ENCODE measurements around the gene OR5K1.

OR5K1 gene

GRCh38 chr3:98462901-98463300 is at the start of gene OR5K1:
OR5K1 (plus strand) TSS chr3:98463201; CDS start chr3:98469577, 6,376 bp downstream.
- Histone ChIP-seq H3K27ac (ENCODE audit: low read depth, low read length) (no peak within 1 kb of the TSS), H3K4me1 (ENCODE audit: control insufficient read depth, insufficient read depth, low read length) (no peaks in the 10 kb centered on the region), H3K9ac (ENCODE audit: low read length) (no peak within 1 kb of the TSS), H3K36me3 (ENCODE audit: control insufficient read depth, insufficient read depth, low read length) (no peaks in the 10 kb centered on the region), H3K9me3 (ENCODE audit: control insufficient read depth, insufficient read depth, low read depth, low read length) (no peaks in the 10 kb centered on the region; the same call in 1 of the 2 replicates), H3K4me3 (ENCODE audit: low read depth, low read length) (no peak within 1 kb of the TSS), H3K27me3 (ENCODE audit: control insufficient read depth, insufficient read depth, low read length) (no peaks in the 10 kb centered on the region)

DNA sequence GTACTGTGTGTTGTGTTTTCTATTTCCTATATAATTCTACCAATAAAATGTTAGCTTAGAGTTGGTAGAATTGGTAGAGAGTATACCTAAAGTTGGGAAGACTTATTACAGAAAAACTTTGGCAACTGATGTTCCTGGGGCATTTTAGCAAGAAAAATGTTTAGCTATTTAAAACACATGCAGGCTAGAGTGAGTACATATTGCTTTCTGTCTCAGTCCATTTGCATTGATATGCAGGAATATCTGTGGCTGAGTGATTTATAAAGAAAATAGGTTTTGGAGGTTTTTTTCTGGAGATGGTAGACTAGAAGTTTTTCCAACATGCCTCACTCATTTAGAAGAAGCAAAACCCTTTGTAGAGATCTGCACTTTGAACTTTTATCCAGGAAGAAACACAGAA is 30.4 kb upstream of the OR5K1 start:
- Histone ChIP-seq H3K27me3 (ENCODE audit: control insufficient read depth, insufficient read depth, low read length) (no peaks in the 10 kb centered on the region), H3K9ac (ENCODE audit: low read length) (no peak overlapping the region), H3K9me3 (ENCODE audit: control insufficient read depth, insufficient read depth, low read depth, low read length) (peaks cover 20% of the 10 kb centered on the region), H3K4me1 (ENCODE audit: control insufficient read depth, insufficient read depth, low read length) (no peaks in the 10 kb centered on the region), H3K27ac (ENCODE audit: low read depth, low read length) (no peak overlapping the region), H3K36me3 (ENCODE audit: control insufficient read depth, insufficient read depth, low read length) (no peaks in the 10 kb centered on the region), H3K4me3 (ENCODE audit: low read depth, low read length) (no peak overlapping the region)

DNA sequence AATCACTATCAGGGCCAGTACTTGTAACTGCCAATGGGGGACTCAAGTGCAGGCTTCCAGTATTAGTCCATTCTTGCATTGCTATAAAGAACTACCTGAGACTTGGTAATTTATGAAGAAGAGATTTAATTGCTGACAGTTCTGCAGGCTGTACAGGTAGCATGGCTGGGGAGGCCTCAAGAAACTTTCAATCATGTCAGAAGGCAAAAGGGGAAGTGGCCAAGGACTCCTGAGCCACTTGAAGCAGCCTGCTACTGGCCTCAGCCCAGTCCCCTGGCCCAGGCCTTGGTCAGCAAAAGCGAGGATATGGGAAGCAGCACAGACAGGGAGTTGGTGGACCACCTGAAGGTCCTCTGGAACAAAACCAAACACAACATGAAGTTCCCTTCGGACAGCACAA is 29.2 kb upstream of the OR5K1 start:
- no peaks in the 10 kb centered on the region for H3K36me3 ChIP-seq (ENCODE audit: control insufficient read depth, insufficient read depth, low read length)
- peaks cover 16% of the 10 kb centered on the region for H3K9me3 ChIP-seq (ENCODE audit: control insufficient read depth, insufficient read depth, low read depth, low read length)
- no peak overlapping the region for H3K4me3 ChIP-seq (ENCODE audit: low read depth, low read length)
- H3K4me1 ChIP-seq (ENCODE audit: control insufficient read depth, insufficient read depth, low read length), result no peaks in the 10 kb centered on the region
- H3K27me3 ChIP-seq (ENCODE audit: control insufficient read depth, insufficient read depth, low read length), result no peaks in the 10 kb centered on the region
- H3K27ac ChIP-seq (ENCODE audit: low read depth, low read length), result no peak overlapping the region
- H3K9ac ChIP-seq (ENCODE audit: low read length), result no peak overlapping the region

DNA sequence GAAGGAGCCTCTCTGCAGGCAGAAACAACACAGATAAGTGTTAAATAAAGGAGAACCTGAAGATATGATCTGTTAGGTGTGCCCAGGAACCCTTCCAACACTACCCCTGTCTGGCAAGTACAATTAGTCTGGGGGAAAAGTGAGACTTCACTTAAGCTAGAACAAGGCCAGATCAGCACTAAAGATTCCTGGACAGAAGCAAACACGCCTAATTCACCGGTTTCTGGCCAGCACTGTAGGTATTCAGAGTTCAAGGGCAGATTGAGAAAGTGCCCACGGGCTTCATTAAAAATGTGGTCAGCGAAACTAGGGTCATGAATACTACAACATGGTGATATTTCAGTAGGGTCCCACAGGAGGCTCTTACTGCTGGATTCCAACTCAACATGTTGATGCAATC is 28.6 kb upstream of the OR5K1 start:
- Histone ChIP-seq H3K27ac (ENCODE audit: low read depth, low read length) (no peak overlapping the region), H3K4me3 (ENCODE audit: low read depth, low read length) (no peak overlapping the region), H3K27me3 (ENCODE audit: control insufficient read depth, insufficient read depth, low read length) (no peaks in the 10 kb centered on the region), H3K9me3 (ENCODE audit: control insufficient read depth, insufficient read depth, low read depth, low read length) (peaks cover 9% of the 10 kb centered on the region), H3K9ac (ENCODE audit: low read length) (no peak overlapping the region), H3K4me1 (ENCODE audit: control insufficient read depth, insufficient read depth, low read length) (no peaks in the 10 kb centered on the region), H3K36me3 (ENCODE audit: control insufficient read depth, insufficient read depth, low read length) (no peaks in the 10 kb centered on the region)

DNA sequence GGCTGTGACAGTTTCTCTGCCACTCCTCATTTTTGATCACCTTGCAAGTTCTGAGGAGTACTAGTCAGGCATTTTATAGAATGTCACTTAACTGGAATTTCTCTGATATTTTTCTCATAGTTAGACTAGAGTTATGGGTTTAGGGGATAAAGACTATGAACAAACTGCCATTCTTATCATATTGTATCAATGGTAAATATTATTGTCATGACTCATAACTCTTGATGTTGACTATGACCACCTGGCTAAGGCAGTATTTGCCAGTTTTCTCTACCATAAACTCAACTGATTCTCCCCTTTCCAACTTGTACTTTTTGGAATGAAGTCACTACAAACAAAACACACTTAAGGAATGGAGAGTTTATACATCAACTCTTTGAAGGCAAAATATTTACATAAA is 22.7 kb upstream of the OR5K1 start:
- H3K9me3 ChIP-seq (ENCODE audit: control insufficient read depth, insufficient read depth, low read depth, low read length), result no peaks in the 10 kb centered on the region
- H3K36me3 ChIP-seq (ENCODE audit: control insufficient read depth, insufficient read depth, low read length), result no peaks in the 10 kb centered on the region
- no peaks in the 10 kb centered on the region for H3K4me1 ChIP-seq (ENCODE audit: control insufficient read depth, insufficient read depth, low read length)
- no peak overlapping the region for H3K27ac ChIP-seq (ENCODE audit: low read depth, low read length)
- no peak overlapping the region for H3K9ac ChIP-seq (ENCODE audit: low read length)
- no peak overlapping the region for H3K4me3 ChIP-seq (ENCODE audit: low read depth, low read length)
- H3K27me3 ChIP-seq (ENCODE audit: control insufficient read depth, insufficient read depth, low read length), result no peaks in the 10 kb centered on the region

DNA sequence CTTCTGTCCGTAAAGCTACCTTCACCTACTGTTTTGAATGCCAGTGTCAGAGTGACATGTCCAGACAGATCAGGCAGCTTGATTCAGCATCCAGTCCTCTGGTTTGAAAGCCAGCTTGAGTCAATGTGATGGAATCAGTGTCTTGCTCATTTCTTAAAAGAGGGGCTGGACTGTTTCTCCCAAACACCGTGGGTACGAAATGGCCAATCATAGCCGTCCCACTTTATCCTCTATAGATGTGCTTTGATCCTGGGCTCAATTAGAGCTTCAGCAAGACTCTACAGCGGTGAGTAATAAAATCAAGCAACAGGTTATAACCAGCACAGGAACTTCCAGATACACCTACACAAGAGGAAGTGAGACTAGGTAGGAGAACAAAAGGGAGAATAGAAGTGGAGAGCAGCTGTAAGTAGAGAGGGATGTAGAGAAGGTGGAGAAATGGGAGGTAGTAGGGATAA is 17.0 kb upstream of the OR5K1 start:
- Histone ChIP-seq H3K36me3 (ENCODE audit: control insufficient read depth, insufficient read depth, low read length) (no peaks in the 10 kb centered on the region), H3K9ac (ENCODE audit: low read length) (no peak overlapping the region), H3K27ac (ENCODE audit: low read depth, low read length) (no peak overlapping the region), H3K9me3 (ENCODE audit: control insufficient read depth, insufficient read depth, low read depth, low read length) (no peaks in the 10 kb centered on the region), H3K4me3 (ENCODE audit: low read depth, low read length) (no peak overlapping the region), H3K27me3 (ENCODE audit: control insufficient read depth, insufficient read depth, low read length) (no peaks in the 10 kb centered on the region), H3K4me1 (ENCODE audit: control insufficient read depth, insufficient read depth, low read length) (peaks cover 3% of the 10 kb centered on the region; the same call in 1 of the 2 replicates)

- H3K4me1 ChIP-seq (ENCODE audit: control insufficient read depth, insufficient read depth, low read length), result peaks cover 3% of the 10 kb centered on the region; the same call in 1 of the 2 replicates
Measured at GRCh38 chr3:98449606-98450193, 13.3 kb upstream of the OR5K1 start.

GRCh38 chr3:98450372-98450771 is 12.6 kb upstream of the OR5K1 start:
- Histone ChIP-seq H3K36me3 (ENCODE audit: control insufficient read depth, insufficient read depth, low read length) (no peaks in the 10 kb centered on the region), H3K4me1 (ENCODE audit: control insufficient read depth, insufficient read depth, low read length) (peaks cover 3% of the 10 kb centered on the region; the same call in 1 of the 2 replicates), H3K9me3 (ENCODE audit: control insufficient read depth, insufficient read depth, low read depth, low read length) (no peaks in the 10 kb centered on the region), H3K9ac (ENCODE audit: low read length) (no peak overlapping the region), H3K4me3 (ENCODE audit: low read depth, low read length) (no peak overlapping the region), H3K27me3 (ENCODE audit: control insufficient read depth, insufficient read depth, low read length) (no peaks in the 10 kb centered on the region), H3K27ac (ENCODE audit: low read depth, low read length) (no peak overlapping the region)

More at GRCh38 chr3:98449606-98450193, 13.3 kb upstream of the OR5K1 start:
- H3K9ac ChIP-seq (ENCODE audit: low read length), result no peak overlapping the region
- no peaks in the 10 kb centered on the region for H3K36me3 ChIP-seq (ENCODE audit: control insufficient read depth, insufficient read depth, low read length)
- no peaks in the 10 kb centered on the region for H3K9me3 ChIP-seq (ENCODE audit: control insufficient read depth, insufficient read depth, low read depth, low read length)
- H3K27ac ChIP-seq (ENCODE audit: low read depth, low read length), result no peak overlapping the region
- H3K27me3 ChIP-seq (ENCODE audit: control insufficient read depth, insufficient read depth, low read length), result no peaks in the 10 kb centered on the region
- no peak overlapping the region for H3K4me3 ChIP-seq (ENCODE audit: low read depth, low read length)

- Histone ChIP-seq H3K27ac (ENCODE audit: low read depth, low read length) (no peak overlapping the region), H3K4me1 (ENCODE audit: control insufficient read depth, insufficient read depth, low read length) (no peaks in the 10 kb centered on the region), H3K27me3 (ENCODE audit: control insufficient read depth, insufficient read depth, low read length) (no peaks in the 10 kb centered on the region), H3K4me3 (ENCODE audit: low read depth, low read length) (no peak overlapping the region), H3K9ac (ENCODE audit: low read length) (no peak overlapping the region), H3K36me3 (ENCODE audit: control insufficient read depth, insufficient read depth, low read length) (no peaks in the 10 kb centered on the region), H3K9me3 (ENCODE audit: control insufficient read depth, insufficient read depth, low read depth, low read length) (no peaks in the 10 kb centered on the region; the same call in 1 of the 2 replicates)
Measured at GRCh38 chr3:98453827-98454226, 9.2 kb upstream of the OR5K1 start.

DNA sequence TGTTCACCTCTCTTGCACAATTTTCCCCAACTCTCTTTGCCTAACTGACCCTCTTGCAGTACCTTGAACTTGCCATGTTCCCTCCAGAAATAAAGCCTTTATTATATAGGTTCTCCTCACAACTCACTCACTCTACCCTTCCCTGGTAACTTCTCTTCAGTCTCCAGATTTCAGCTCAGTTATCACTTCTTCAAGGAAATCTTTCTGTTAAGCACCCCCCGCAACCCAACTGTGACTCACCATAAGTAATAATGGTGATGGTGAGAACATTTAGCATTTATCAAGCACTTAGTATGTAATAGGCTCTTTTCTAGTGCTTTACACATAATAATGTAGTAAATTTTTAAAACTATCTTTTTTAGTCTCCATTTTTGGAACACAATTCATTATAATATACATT is 8.1 kb upstream of the OR5K1 start:
- Histone ChIP-seq H3K4me3 (ENCODE audit: low read depth, low read length) (no peak overlapping the region), H3K36me3 (ENCODE audit: control insufficient read depth, insufficient read depth, low read length) (no peaks in the 10 kb centered on the region), H3K27ac (ENCODE audit: low read depth, low read length) (no peak overlapping the region), H3K9ac (ENCODE audit: low read length) (no peak overlapping the region), H3K9me3 (ENCODE audit: control insufficient read depth, insufficient read depth, low read depth, low read length) (no peaks in the 10 kb centered on the region; the same call in 1 of the 2 replicates), H3K4me1 (ENCODE audit: control insufficient read depth, insufficient read depth, low read length) (no peaks in the 10 kb centered on the region), H3K27me3 (ENCODE audit: control insufficient read depth, insufficient read depth, low read length) (no peaks in the 10 kb centered on the region)

DNA sequence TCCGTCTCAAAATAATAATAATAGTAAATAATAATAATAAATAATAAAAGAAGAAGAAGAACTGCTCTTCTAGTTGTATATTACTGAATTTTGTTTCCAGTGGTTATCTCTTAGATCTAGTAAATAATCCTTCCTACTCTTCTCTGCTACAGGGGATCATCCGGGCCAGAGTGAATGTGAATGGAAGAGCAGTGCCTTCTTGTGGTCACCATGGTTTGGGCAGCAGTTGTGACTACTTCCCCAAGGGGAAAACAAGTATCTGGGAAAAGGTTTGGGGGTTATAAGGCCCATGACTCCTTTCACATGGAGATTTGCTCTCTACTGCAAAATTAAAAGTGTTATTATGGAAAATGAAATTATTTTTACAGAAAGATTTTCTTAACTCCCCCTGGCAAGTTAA is 5.5 kb upstream of the OR5K1 start:
- Histone ChIP-seq H3K9ac (ENCODE audit: low read length) (no peak overlapping the region), H3K27ac (ENCODE audit: low read depth, low read length) (no peak overlapping the region), H3K36me3 (ENCODE audit: control insufficient read depth, insufficient read depth, low read length) (no peaks in the 10 kb centered on the region), H3K4me1 (ENCODE audit: control insufficient read depth, insufficient read depth, low read length) (no peaks in the 10 kb centered on the region), H3K4me3 (ENCODE audit: low read depth, low read length) (no peak overlapping the region), H3K9me3 (ENCODE audit: control insufficient read depth, insufficient read depth, low read depth, low read length) (no peaks in the 10 kb centered on the region; the same call in 1 of the 2 replicates), H3K27me3 (ENCODE audit: control insufficient read depth, insufficient read depth, low read length) (no peaks in the 10 kb centered on the region)

All from HUES6 (cell line).